ENCODE results near the gene IP6K1.
"Not testable (repeated sequence)": the region's sequence is repeated elsewhere in the genome, so short reads cannot be mapped to it uniquely, and the experiment has no call there.

IP6K1 gene

DNA sequence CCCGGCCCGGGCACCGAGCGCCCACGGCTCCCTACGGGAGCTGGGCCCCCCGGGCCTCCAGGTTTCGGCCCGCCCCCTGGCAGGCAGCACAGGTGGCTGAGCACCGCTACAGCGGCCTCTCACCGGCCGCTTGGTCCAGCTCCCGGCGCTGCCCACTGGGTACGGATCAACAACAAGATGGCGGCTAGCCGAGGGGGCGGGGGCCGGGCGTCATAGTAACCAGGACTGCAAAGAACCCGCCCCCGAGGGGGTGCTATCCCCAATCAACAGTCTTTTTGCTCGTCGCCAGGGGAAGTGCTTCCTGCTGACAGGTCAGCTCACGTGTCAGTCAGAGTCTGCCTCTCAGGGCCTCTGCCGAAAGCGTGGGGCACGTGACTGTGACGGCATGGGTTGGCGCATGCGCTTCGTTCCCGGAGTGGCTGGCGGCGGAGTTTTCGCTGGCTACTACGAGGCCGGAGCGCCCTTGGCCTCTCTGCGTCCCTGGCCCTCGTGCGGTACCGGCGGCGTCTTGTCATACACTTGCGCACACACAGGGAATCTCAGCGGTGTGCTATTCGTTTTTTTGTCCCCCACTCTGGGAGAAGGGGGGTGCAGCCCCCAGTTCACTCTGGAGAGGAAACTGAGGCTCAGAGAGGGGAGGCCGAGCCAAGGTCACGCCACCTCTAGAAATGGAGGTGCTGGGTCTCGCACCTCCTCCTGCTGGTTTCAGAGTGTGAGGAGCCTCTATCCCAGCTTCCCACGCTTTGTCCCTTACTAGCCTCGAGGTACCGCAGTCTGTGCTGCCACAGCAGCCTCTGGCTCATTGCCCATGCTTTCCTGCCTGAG lies at the start of gene IP6K1:
Gene IP6K1, minus strand, starts transcription at position 186 of the 825 bp plus-strand sequence. CDS start 38,502 bp downstream, outside the sequence.
- peak; percentile 100 for DNase-seq (ENCODE audit: low spot score)

DNA sequence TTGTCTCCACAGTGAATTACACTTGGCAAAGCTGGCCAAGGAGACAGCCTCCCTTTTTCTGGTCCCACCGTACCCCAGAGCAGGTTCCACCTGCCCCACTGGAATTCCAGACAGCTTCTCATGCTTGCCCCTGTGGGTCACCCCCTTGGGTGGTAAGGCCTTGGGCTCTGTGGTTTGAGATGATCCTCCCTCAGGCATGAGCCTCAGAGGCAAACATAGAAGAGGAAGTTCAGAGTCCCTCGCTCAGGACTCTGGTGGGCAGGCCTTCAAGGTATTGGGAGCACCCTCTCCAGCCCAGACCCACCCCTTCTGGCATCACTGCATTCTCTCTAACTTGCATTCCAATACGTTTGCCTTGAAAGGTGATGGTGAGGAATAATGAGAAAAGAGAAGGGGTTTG lies 45.0 kb upstream of the IP6K1 start:
- no peak for DNase-seq (ENCODE audit: low spot score)

DNA sequence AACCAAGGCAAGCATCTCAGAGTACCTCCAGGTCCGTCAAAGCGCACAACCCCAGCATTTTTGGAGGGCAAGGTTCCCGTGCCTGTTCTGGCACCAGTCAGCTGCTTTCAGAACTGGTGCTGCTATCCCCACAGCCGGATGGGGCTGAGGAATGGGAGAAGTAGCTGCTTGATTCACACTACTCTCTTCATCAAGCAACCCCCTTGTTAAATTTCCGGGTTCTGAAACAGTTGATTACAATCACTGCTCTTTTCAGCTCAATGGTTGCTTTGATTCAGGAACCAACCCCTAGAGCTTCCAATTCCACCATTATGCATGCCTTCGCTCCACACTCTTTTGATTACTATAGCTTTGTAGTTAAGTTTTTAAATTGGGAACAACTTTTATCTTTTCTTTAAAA lies 39.7 kb upstream of the IP6K1 start:
- DNase-seq (ENCODE audit: low spot score) = no peak

DNA sequence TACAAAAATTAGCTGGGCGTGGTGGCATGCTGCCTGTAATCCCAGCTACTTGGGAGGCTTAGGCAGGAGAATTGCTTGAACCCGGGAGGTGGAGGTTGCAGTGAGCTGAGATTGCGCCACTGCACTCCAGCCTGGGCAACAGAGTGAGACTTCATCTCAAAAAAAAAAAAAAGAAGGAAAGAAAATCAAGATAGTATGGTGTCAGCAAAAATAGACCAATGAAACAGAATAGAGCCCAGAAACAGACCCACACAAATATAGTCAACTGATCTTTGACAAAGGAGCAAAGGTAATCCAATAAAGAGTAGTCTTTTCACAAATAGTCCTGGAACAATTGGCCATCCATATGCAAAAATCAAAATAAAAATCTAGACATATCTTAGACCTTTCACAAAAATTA lies 36.8 kb upstream of the IP6K1 start:
- not testable (repeated sequence) for DNase-seq (ENCODE audit: low spot score)

DNA sequence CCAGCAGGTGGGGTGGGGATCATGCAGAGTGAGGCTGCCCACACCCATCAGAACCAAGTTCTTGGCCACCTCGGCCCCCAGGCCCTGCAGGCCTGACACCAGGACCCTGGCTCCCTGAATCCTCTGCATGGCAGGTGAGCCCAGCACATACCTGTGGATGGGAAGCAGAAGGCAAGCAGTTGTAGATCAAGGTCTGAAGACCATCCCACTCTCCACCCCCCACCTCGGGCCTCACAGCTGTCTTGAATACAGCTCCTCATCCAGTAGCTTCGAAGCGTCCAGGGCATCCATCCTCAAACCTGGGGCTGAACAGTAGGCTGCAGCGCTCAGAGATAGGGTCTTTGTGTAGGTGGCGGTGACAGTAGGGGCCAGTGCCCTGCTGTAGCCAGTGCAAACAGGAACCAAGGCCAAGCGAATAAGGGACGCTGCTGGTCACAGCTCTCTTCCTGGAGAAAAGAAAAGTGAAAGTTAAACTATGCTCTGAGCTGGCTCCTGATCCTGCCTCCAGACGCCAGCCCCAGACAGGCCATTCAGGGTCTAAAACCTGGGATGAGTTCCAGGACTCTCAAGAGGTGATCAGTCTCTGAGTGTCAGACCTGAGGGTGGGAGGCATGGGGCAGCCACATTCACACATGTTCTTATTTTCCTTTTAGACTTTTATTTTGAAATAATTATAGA lies 27.3 kb upstream of the IP6K1 start, which contains the start of gene UBA7:
Gene UBA7, minus strand, starts transcription at position 457 of the 678 bp plus-strand sequence. Its CDS starts 166 bp downstream, at position 291.
- DNase-seq (ENCODE audit: low spot score) = peak; percentile 79

DNA sequence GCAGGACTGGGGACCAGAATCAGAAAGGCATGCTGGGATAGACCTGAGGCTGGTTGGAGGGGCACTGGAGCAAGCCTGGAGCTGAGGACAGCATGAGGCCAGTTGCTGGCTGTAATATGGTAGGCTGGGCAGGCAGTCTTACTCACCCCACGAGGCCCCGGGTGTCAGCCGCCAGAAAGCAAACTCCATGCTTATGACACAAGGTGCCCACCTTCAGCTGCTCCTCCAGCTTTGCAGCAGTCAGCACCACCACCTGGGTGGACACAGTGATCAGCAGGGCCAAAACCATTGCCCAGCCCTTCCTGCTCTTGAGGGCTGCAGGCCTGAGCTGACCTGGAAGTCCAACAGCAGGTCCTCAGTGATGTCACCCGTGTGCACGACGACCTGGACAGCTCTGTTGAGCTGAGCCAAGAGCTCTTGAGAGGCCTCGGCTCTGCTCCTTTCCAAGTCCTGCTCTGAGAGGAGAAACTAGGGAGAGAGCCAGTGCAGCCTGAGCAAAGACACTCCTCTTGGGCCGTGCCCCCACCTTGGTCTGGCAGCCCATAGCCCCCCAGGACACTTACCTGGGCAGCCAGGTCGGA lies 26.7 kb upstream of the IP6K1 start:
- no peak for DNase-seq (ENCODE audit: low spot score)

DNA sequence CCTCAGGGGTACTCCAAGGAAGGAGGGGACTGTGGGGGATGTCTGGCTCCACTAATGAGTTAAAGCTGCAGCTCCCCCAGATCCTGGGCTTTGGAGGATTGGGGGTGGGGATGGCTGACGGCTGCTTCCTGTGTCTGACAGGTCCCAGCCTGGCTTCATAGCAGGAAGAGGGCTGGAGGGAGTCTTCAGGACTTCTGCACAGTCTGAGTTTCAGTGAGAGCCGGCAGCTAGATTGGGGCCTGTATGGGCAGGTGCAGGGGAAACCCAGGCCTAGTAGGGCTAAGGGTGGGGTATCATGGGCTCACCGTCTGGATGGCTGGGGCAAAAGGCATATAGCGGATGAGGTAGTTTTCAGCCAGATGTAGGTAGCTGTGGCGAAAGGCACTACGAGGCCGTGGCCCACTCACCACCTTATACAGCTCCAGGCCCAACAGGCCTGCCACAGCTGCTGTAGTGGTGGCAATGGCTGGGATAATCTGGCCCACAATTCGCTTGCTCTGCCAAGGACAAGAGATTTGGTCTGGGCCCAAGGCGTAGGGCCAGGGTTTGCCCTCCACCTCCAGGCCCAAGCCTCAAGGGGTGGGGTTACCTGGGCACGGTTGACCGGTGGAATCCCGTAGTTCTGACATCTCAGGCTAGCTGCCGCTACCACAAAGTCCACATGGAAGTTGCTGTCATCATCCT lies 21.2 kb upstream of the IP6K1 start:
- DNase-seq (ENCODE audit: low spot score) = no peak

DNA sequence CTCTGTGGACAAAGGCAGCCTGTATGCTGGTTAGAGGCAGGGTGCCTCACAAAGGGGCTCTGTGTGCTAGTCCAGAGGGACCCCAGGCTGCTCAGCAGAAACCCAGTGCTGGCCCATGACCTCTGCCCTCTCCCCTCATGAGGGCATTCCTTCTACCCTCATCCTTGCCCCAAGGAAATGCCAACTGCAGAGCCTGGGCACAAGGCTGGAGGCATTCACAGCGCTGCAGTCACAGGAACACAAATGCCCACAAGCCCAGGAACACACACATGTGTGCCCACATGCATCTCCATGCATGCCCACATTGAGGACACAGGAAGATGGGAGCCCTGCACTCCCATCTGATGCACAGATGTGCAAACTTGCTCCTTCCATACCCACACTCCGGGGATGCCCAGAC lies 20.5 kb upstream of the IP6K1 start:
- DNase-seq (ENCODE audit: low spot score) = no peak

DNA sequence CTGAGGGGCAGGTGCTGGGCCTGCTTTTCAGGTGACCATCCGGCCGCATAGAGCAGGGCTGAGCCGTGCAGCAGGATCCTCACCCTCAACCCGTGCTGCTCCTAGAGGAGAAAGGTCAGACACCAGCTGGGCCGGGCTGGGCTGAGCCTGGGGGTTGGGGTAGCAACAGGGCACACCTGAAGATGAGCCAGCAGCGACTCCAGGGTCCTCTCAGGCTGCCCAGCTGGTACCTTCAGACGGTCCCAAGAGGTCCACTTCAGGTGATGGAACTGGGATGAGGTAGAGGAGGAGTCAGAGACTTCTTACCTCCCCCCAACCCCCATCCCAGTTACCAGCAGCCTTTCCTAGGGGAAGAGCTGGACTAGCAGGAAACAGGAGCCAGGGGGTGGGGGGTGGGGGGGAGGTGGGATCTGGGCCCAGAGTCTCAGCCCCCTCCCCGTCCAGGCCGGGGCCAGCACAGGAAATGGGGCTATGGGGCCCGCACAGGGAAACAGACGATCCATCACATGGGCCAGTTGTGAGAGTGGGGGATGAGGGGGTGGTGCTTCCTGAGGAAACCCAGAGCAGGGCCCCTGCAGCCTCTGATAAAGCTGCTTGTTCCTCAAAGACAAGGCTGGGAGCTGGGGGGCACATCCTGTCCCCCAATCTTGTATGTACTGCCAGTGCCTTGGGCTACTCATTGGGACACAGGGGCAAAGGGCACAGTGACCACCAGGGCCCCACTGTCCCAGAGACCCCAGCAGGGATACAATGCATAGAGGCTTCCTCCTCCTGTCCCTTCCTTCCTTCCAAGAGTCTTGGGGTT lies 19.8 kb upstream of the IP6K1 start:
- no peak for DNase-seq (ENCODE audit: low spot score)

DNA sequence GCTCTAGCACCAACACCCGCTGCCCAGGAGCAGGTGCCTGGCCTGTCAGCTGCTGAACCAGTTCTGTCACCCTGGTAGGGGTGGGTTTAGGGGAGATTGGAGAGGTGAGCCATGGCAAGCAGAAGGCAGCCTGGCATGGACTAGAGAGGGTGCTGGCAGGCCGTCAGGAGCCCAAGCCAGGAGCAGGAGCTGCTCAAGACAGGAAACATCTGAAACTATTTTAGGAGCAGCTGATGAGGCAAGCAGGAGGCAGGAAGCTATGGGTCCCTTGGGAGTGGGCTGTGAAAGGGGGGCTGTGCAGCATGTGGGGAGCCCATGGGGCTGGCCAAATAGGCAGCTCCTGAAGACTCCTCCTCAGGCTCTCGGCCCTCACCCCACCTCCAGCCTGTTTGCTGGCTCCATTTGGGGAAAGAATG lies 19.0 kb upstream of the IP6K1 start:
- DNase-seq (ENCODE audit: low spot score) = no peak

DNA sequence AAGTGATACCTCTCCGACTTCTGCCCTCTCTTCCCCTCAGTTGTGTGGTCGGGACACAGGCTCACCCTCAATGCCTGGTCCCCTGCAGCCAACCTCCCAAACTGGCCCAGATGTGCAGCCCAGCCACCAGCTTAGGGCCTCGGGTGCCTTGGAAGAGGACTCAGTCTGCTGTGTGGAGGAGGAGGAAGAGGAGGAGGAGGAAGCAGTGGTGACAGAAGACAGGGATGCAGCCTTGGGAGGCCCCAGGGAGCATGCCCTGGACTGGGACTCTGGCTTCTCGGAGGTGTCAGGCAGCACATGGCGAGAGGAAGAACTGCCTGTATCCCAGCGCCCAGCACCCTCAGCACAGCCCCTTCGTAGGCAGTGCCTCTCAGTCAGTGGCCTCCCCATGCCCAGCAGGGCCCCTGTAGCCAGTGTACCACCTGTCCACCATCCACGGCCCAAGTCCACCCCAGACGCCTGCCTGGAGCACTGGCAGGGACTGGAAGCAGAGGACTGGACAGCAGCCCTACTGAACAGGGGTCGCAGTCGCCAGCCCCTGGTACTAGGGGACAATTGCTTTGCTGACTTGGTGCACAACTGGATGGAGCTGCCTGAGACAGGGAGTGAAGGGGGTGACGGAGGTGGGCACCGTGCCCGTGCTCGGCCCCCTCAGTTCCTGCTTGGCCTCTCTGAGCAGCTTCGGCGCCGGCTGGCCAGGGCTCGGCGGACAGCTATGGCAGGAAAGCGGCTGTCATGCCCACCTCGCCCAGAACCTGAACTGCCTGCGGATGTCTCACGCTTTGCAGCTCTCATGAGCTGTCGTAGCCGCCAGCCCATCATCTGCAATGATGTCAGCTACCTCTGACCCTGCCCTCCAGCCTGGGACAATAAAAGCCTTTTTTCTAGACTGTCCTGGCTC lies 18.0 kb upstream of the IP6K1 start:
- DNase-seq (ENCODE audit: low spot score) = no peak

DNA sequence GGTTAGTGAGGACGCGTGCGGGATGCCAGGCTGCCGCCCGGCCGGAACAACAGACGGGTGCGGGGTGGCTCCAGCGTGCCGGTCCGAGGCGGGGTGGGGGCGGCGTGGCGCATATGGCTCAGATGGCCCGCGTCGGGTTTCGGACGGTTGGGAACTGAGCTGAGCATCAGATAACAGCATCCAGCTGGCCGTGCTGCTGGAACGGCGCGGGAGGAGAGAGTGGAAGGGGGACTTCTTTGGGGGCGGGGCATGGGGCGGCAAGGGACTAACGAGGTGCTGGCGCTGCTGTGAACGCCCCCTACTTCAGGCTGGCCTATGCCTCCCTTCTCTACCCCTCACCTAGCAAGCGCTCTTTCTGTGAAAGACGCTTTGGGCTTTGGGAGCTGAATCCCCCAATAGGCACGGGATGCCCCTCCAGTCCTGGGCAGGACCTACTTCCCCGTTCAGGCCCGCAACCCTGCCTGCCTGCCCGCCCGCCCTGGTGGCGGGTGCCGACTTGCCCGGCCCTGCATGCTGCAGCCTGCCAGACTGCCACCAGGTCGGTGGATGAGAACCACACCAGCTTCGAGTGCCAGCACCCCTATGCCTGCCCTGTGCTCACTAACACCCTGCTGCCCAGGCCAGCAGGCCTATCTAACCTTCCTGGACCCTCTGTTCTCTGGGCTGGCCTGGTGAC lies 17.3 kb upstream of the IP6K1 start:
- no peak for DNase-seq (ENCODE audit: low spot score)

DNA sequence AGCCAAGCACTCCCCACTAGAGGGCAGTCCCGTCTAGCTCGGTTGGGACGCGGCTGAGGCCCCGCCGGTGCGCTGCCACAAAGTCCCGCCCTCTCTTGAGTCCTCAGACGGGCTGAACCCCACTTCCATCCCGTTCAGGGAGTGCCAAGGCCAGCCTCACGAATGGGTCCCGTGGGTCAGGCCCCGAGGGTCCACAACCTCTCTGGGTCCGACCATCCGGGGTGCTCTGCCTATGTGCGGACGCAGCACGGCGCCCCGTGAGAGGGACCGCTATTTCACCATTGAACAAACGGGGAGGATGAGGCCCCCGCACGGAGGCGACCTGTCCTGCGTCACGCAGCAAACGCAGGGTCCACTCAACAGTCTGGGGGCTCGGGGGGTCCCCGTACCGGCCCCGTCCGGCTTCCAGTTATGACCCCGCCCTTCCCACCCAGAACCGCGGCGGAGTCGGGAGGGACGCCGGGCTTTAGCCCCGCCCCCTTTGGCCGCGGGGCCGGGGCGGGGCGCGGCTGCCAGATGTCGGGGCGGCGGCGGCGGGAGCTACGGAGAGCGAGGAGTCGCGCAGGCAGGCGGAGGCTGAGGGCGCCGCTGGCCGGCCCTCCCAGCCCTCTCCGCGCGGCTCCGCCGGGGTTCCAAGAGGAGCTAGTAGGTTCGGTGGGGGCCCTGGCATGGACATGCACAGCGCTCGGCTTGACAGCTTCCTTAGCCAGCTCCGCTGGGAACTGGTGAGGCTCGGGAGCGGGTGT lies 16.6 kb upstream of the IP6K1 start, which contains the start of gene INKA1:
Gene INKA1, plus strand, starts transcription at position 543 of the 746 bp plus-strand sequence. Its CDS starts 132 bp downstream, at position 675.
- peak; percentile 80 for DNase-seq (ENCODE audit: low spot score)

DNA sequence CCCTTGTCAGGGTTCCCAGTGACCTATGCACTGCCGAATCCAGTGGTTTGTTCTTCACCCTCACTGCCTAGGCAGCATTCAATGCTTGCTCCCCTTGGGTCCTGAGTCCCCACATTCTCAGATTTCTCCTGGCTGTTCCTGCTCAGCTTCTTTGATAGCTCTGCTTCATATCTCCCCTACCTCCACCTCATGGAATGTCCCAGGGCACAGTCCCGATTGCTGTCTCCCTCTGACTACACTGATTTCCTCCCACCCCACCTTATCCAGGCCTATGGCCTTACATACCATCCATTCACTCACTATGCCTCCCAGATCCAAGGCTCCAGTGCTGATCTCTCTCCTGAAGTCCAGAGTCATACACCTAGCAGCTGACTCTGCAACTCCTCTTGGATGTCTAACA lies 14.8 kb upstream of the IP6K1 start:
- no peak for DNase-seq (ENCODE audit: low spot score)

DNA sequence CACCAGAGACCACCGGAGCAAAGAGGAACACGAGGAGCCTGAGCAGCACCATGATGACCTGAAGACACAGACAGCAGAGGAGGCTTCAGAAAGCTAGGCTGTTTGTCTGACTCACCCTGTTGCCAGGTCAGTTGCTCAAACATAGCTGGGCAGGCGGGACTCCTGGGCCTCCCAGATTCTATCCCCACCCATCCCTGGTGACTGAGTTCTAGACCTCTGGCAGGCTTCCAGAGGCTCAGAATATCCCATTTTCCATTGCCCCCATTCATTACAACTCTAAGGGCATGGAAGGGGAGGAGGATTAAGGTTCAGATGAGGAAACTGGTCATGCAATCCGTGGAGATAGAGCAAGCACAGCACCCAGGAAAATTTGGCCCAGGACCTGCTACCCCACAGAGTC lies 13.4 kb upstream of the IP6K1 start, which contains the start of gene CDHR4:
Gene CDHR4, minus strand, starts transcription at position 113 of the 400 bp plus-strand sequence. Its CDS starts 61 bp downstream, at position 52.
- DNase-seq (ENCODE audit: low spot score) = peak; percentile 91

DNA sequence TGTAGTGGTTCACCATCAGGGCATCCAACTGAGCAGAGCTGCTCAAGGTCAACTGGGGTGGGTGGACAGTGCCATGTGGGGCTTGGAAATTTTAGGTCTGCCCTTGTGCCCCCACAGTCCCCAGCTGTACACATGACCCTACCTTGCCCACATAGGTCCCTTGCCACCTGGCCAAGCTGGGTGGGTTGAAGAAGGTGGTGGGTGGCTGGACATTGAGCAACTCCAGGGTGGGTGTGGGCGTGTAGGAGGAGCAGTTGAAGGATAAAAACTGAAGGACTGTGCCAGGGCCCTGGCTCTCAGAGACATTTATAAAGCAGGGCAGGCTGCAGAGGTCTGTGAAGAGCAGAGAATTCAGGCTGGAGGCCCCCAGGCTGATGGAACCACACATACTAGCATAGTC lies 12.8 kb upstream of the IP6K1 start:
- DNase-seq (ENCODE audit: low spot score) = no peak

DNA sequence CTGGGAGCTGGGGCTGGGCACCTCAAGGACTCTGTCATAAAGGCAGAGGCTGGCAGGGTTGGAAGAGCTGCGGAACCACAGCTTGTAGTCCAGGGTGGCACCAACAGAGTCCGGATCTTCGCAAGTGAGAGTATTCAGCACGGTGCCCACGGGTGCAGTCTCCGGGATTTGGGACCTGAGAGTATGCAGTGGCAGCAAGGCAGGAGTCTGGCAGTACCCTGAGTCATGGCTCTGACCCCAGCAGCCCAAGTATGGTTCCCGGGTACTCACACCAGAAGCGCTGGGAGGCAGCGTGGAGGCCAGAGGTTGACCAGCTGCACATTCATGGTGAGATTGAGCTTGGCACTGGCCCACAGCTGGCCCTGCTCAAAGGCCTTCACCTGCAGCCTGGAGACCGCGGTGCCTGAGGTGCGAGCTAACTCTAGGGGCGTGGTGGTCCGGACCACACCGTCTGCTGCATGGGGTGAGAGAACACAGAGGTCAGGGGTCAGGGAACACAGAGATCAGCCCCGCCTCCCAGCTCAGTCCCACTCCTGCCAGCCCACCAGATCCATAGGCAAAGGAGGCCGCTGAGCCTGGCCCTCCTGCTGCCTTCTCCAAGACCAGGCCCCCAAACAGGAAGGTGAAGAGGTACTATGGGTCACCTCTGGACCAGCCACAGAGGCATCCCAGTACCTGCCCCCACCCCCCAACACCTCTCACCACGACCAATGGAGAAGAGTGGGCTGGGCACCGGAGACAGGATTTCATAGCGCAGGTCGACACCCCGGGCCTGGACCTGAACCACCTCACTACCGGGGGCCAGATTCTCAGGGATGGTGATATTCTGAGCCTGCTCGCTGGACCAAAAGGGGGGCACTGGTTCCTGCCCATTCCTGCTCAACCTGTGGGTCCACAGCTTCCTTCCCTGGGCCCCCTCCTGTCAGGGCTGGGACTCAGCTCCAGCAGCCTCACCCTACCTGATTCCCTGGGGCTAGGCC lies 8.9 kb upstream of the IP6K1 start:
- no peak for DNase-seq (ENCODE audit: low spot score)

DNA sequence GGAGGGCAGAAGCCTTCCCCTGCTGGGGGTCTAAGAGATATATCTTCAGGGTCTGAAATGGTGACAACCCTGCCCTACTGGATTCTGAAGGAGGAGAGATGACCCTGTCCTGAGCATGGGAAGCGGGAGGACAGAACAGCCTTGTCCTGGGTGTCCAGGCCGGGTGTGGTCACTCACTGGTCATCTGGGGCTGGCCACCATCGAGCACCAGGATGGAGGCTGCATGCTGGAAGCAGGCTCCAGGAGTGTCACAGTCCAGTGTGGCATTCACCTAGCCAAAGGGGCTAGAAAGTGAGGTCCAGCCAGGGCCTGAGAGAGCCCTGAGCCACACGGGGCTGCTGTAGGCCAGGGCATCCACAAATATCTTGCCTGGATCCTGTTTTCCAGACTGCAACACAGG lies 8.1 kb upstream of the IP6K1 start:
- no peak for DNase-seq (ENCODE audit: low spot score)

Measured in kidney tubule cell (primary cell).